ENCODE results near the gene VN1R5.
A peak's percentile ranks its signal among the peaks of the same experiment; 100 is the strongest.
"Not testable (repeated sequence)": the region's sequence is repeated elsewhere in the genome, so short reads cannot be mapped to it uniquely, and the experiment has no call there.

Gene VN1R5

DNA sequence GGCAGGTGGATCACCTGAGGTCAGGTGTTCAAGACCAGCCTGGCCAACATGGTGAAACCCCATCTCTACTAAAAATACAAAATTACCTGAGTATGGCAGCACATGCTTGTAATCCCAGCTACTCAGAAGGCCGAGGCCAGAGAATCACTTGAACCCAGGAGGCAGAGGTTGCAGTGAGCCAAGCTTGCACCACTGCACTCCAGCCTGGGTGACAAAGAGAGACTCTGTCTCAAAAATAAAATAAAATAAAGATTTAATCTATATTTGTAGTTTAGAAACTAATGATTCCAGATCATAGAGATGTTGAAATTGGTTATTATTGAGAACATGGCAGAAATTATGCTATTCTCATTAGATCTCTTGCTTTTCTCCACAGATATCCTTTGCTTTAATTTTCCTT is at the start of gene VN1R5:
Gene VN1R5, plus strand, starts transcription at position 301 of the 400 bp plus-strand sequence.
- DNase-seq (ENCODE audit: low read depth in 2 of 2): not testable (repeated sequence)

- DNase-seq (ENCODE audit: low read depth in 2 of 2): no peak
These were observed 46.5 kb upstream of the VN1R5 start for GRCh38 chr1:247209396-247209795.

DNA sequence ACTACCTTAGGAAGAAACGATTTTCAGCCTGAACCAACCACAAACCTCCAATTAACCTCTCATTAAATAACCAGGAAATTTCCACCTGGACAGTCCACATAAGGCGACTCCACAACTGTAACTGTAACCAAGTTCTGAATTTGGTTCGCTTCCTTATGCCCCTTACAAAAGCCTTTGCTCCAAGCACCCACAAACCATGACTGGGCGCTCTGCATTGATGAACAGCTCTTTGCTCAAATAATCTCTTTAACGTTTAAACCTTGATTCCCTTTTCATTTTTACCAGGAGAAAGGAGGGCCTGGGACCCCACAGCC is 45.9 kb upstream of the VN1R5 start:
- no peak for DNase-seq (ENCODE audit: low read depth in 2 of 2)

DNA sequence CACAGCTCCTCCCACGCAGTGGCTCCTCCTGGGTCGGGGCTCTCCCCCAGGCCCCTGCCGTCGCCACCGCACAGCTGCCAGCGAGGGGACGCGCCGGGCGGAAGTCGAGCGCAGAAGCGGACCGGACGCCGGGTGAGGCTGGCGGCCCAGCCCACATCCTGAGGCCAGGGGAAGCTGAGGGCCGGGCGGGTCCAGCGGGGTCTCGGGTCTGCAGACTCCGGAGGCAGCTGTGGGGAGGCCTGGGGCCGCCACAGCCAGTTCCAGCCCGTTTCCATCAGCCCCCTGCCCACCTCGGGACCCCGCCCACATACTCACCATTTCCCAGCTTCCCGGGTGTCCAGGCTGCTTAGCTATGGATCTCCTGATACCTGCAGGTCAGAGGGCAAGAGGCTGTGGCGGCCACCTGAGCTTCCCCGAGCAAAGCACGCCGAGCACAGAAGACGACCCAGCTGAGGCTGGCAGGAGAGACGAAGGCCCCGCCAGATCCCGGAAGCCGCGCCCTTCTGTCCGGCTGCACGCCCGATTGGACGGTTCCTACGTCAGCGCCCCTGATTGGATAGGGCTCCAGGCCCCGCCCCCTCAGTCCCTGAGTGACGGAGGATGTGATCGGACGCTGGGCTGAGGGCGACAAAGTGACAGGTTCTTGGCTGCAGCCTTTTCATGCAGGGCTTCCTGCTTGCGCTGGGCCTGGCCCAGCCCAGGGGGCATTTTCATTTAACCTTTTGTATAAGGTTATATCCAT is 45.3 kb upstream of the VN1R5 start:
- DNase-seq (ENCODE audit: low read depth in 2 of 2): peak; percentile 93 to 94

DNA sequence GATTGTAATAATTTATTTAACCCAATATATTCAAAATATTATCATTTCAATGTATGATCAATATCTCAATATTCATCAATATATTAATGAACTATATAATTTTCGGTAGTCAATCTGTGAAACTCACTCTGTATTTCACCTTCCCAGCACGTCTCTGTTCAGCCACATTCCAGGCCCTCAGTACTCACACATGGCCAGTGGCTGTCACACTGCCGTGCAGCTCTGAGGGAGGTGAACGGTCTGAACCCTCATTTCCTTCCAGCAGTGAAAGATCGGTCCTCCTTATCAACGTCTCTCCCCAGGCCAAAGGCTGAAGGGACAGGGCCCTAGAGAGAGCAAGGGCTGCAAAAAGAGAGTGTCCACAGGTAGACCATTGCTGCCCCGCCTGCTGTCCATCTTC is 44.5 kb upstream of the VN1R5 start:
- no peak for DNase-seq (ENCODE audit: low read depth in 2 of 2)

GRCh38 chr1:247212012-247212411 is 43.9 kb upstream of the VN1R5 start:
- DNase-seq (ENCODE audit: low read depth in 2 of 2): no peak

GRCh38 chr1:247212627-247213617 is 43.0 kb upstream of the VN1R5 start:
- no peak for DNase-seq (ENCODE audit: low read depth in 2 of 2)

DNA sequence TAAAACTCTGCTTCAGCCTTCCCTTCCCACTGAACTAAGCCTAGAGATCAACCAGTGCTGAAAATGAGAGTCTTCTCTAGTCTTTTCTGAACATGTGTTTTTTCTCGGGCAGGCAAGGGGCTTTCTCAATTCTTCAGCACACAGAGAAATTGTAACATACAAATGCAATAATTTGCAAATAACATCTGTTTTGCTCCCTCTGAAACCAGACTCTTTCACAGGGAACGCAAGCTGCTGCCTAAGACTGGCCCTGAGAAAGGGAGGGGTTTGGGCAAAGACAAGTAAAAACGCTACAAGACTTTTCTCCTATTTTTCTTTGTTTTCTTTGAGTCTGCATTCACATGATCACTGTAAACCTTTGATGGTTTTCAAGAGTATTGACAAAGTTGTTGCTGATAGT is 39.6 kb upstream of the VN1R5 start:
- DNase-seq (ENCODE audit: low read depth in 2 of 2): no peak

DNA sequence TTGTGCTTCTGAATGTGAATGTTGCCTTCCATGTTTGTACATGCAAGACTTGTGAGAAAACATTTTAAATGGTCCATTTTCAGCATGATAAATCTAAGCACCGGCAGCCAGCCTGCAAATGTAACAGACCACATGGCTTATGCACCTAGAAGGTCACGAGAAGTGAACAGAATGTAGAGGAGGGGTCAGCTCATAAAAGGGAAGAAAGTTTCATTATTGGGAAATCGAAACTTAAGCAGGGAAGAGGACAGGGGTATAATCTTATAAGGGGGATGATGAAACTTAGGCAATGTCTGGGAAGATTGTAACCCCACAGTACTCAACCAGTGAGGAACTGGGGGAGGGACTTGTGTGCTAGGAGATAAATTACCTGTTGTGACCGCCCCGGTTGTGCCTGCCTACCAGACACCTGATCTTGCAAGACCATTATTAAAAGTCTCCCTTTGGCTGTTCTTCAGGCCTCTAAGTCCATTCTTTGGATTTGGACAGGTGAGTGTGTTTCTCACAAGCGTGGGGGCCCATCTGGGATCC is 37.7 kb upstream of the VN1R5 start:
- no peak for DNase-seq (ENCODE audit: low read depth in 2 of 2)

GRCh38 chr1:247220280-247220679 is 35.6 kb upstream of the VN1R5 start:
- DNase-seq (ENCODE audit: low read depth in 2 of 2): not testable (repeated sequence)

DNA sequence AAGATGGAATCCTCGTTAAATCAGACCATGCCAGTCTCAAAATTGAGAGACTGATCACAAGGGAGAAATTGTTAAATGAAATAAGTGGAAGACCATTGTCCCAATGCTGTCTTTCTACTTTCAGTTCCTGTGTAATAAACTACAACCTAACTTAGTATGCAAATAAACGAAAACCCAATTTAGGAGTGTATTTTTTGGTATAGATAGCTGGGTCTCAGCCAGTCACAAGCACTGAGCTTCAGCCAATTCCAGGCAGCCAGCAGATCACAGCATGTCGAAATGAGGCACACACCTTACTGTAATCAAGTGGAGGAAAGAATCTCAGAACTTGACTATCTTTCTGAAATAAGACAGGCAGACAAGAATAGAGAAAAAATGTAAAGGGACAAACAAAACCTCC is 33.0 kb upstream of the VN1R5 start:
- DNase-seq (ENCODE audit: low read depth in 2 of 2): no peak

GRCh38 chr1:247224822-247225221 is 31.1 kb upstream of the VN1R5 start:
- no peak for DNase-seq (ENCODE audit: low read depth in 2 of 2)

DNA sequence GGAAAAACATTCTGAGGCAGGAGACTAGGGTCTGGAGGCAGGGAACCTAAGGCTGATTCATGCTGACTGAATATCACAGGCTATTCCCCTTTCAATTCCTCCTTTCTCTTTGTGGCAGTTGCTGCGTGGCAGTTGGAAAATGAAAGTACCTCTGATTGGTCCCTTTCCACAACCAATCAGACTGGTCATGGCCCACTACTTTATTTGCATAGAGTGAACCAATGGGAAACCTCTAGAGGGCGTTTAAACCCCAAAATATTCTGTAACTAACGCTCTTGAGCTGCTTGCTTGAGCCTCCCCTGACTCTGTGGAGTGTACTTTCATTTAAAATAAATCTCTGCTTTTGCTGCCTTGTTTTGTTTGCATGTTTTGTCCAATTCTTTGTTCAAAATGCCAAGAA is 27.7 kb upstream of the VN1R5 start:
- no peak for DNase-seq (ENCODE audit: low read depth in 2 of 2)

DNA sequence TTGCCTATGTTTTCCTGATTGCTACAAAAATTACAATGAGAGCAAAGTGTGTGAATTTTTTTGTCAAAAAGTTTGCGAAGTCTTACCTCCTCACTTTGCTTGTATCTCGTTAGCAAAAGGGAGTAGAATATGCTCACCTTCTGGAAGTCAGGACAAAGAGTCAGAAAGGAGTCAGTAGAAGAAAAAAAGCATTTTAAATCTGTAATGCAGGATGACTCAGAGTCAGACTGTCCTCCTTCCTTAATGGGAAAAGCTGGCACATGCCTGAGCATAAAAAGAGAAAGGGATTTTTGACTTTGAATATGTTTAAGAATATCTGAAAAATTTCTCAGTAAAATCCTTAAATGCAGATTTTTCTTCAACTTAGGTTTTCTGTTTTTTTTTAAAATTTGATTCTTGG is 14.2 kb upstream of the VN1R5 start:
- DNase-seq (ENCODE audit: low read depth in 2 of 2): no peak

DNA sequence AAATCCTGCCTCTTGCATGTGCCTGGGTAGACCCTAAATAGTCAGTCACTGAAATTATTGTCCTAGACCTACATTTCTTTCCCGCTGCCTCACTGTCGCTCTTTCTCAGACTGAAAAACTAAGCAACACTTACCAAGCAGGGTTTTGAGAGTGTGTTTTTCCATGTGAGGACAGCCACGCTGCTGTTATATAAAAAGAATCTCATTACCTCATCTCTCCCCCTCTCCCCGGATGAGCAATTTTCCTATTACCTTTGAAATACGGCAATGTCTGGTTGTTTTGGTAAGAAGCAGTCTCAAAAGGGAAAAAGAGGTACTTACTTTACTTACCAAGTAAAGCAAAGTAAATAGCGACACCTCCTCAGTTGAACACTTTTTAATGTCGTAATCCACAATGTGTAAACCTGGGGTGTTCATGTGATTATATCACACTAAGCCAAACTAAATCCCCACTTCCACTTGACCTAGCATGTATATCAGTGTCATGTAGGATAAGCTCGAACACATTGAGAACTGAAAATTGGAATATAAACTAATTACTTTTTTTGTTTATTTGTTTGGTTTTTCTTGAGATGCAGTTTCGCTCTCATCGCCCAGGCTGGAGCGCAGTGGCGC is 12.2 kb upstream of the VN1R5 start:
- DNase-seq (ENCODE audit: low read depth in 2 of 2): no peak

DNA sequence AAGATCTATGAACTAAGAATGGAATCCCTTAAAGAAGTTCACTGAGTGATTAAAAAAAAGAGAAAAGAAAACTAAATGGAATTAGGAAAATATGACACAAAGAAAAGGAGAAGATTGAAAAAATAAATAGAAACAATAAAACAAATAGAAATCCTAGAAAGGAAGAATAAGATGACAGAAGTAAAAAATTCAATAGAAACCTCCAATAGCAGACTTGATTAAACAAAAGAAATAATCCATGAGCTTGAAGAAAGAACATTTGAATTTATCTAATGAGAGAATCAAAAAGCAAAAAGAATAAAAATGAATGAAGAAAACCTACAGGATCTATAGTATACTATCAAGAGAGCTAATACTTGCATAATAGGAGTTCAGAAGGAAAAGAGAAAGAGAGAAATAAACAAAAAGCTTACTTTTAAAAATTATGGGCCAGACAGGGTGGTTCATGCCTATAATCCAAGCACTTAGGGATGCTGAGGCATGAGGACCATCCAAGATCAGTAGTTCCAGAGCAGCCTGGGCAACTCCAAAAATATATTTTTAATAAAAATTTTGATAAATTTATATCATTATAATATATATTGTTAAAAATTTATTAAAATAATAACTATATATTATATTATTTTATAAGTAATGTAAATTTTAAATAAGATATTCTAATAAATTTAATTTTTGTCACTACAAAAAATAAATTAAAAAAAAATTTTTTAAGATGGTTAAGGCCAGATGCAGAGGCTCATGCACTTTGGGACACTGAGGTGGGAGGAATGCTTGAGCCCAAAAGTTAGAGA is 9.4 kb upstream of the VN1R5 start:
- DNase-seq (ENCODE audit: low read depth in 2 of 2): no peak

- DNase-seq (ENCODE audit: low read depth in 2 of 2): no peak
These were observed 8.3 kb upstream of the VN1R5 start for GRCh38 chr1:247247568-247247967.

DNA sequence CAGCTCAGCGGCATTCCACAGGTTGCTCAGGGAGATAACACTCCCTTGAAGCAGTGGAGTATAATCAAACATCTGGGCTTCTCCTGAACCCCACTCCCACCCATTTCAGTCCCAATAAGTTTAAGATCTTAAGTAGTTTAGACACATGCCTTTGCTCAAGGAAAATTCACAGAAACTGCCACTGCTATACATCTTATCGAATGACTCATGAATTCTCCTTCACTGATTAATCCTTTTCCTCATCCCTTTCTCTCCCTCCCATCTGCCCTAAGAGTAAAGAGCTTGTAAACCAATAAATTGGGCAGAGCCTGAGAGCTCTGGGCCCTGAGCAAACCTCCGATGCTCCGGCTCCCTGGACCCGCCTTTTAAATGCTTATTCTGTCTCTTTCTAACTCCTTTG is 10.2 kb downstream of the VN1R5 start:
- DNase-seq (ENCODE audit: low read depth in 2 of 2): no peak

DNA sequence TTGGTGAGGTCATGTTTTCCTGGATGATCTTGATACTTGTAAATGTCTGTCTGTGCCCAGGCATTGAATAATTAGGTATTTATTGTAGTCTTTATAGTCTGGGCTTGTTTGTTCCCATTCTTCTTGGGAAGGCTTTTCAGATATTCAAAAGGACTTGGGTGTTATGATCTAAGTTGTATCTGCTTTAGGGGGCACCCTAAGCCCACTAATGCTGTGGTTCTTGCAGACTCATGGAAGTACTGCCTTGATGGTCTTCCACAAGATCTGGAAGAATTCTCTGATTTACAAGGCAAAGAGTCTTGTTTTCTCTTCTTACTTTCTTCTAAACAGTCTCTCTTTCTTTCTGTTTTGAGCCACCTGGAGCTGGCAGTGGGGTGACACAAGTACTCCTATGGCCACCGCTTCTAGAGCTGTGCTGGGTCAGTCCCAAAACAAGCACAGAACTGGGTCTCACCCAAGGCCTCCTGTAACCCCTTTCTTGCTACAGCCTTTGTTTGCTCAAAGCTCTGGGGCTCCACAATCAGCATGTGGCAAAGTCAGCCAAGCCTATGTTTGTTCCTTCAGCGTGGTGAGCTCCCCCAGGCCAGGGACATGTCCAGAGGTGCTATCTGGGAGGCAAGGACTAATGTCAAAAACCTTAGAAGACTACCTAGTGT is 12.6 kb downstream of the VN1R5 start:
- DNase-seq (ENCODE audit: low read depth in 2 of 2): no peak

DNA sequence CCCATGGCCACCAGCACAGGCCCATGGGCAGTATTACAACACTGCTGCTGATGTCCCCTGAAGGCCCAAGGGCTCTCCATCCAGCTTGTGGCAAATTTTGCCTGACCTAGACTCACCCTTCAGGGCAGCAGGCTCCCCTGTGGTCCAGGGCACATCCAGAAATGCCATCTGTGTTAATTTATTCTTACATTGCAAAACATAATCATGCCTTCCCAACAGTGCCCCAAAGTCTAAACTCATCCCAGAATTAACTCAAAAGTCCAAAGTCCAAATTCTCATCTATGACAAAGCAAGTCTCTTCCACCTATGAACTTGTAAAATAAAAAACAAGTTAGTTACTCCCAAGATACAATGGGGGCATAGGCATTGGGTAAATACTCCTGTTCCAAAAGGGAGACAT is 13.3 kb downstream of the VN1R5 start:
- DNase-seq (ENCODE audit: low read depth in 2 of 2): no peak

- DNase-seq (ENCODE audit: low read depth in 2 of 2): no peak
These were observed 14.1 kb downstream of the VN1R5 start for GRCh38 chr1:247270003-247270402.
